WTC11 (cell line): ENCODE measurements around the gene RNF43. TPM values are rescaled to one million over a fixed set of nuclear protein-coding genes. Genes with fewer than 3 reads are reported as not detected.

Source experiments
- ATAC-seq: fragments of 200-7000 bp; cut with Tn5 transposase; 2 replicates; pipeline ENCODE4 v1.10.0; 2021; ENCODE audit warnings: mild to moderate bottlenecking, moderate library complexity
- CTCF ChIA-PET: fragments of 300-600 bp; sonication (Branson Sonifier 250); formaldehyde crosslinking; loops from one replicate; lab custom pipeline; 2021; ENCODE audit warnings: antibody characterized with exemption; lab: Charles Lee
- POLR2A ChIA-PET: fragments of 350-600 bp; sonication (Branson Sonifier 250); formaldehyde crosslinking; loops from one replicate; lab custom pipeline; 2021; ENCODE audit warnings: antibody characterized with exemption; lab: Charles Lee
- DNase-seq: peaks from one replicate; pipeline ENCODE4 v3.0.0; 2021; ENCODE audit warnings: low spot score
- H3K27ac Mint-ChIP-seq: 2 replicates; pipeline ENCODE4 v1.8.0; 2021; ENCODE audit warnings: mixed read lengths
- H3K27me3 Mint-ChIP-seq: 2 replicates; pipeline ENCODE4 v1.8.0; 2021; ENCODE audit warnings: low read depth, mild to moderate bottlenecking, moderate library complexity, mixed read lengths
- H3K36me3 Mint-ChIP-seq: 2 replicates; pipeline ENCODE4 v1.8.0; 2021; ENCODE audit warnings: mixed read lengths
- H3K4me1 Mint-ChIP-seq: 2 replicates; pipeline ENCODE4 v1.8.0; 2022; ENCODE audit warnings: mixed read lengths
- H3K4me3 Mint-ChIP-seq: 2 replicates; pipeline ENCODE4 v1.8.0; 2021; ENCODE audit warnings: mild to moderate bottlenecking, moderate library complexity, mixed read lengths
- H3K9me3 Mint-ChIP-seq: 2 replicates; pipeline ENCODE4 v1.8.0; 2021; ENCODE audit warnings: mixed read lengths
- CREM ChIP-seq: sonication (generic); formaldehyde crosslinking; IDR thresholded peaks from 2 replicates; pipeline ENCODE4 v1.8.1; 2022; ENCODE audit warnings: mild to moderate bottlenecking, missing genetic modification reagents, moderate library complexity
- ELF4 ChIP-seq: sonication (generic); formaldehyde crosslinking; IDR thresholded peaks from 2 replicates; pipeline ENCODE4 v1.8.1; 2022; ENCODE audit warnings: low read depth, mild to moderate bottlenecking, moderate library complexity, missing genetic modification reagents
- ESRRA ChIP-seq: sonication (generic); formaldehyde crosslinking; IDR thresholded peaks from 2 replicates; pipeline ENCODE4 v1.8.1; 2022; ENCODE audit warnings: mild to moderate bottlenecking, missing genetic modification reagents, borderline replicate concordance
- ETV6 ChIP-seq: sonication (generic); formaldehyde crosslinking; IDR thresholded peaks from 2 replicates; pipeline ENCODE4 v1.8.1; 2022; ENCODE audit warnings: mild to moderate bottlenecking, missing genetic modification reagents
- FOXJ3 ChIP-seq: sonication (generic); formaldehyde crosslinking; IDR thresholded peaks from 2 replicates; pipeline ENCODE4 v1.9.0; 2021; ENCODE audit warnings: missing genetic modification reagents, mild to moderate bottlenecking, borderline replicate concordance
- JAZF1 ChIP-seq: fragments of 250-450 bp; sonication (Bioruptor Pico); IDR thresholded peaks from 2 replicates; pipeline ENCODE4 v1.9.0; 2021; ENCODE audit warnings: moderate library complexity, mild to moderate bottlenecking, inconsistent platforms
- MYBL2 ChIP-seq: sonication (generic); formaldehyde crosslinking; IDR thresholded peaks from 2 replicates; pipeline ENCODE4 v1.8.1; 2023; ENCODE audit warnings: mild to moderate bottlenecking, moderate library complexity, missing genetic modification reagents
- TEAD1 ChIP-seq: sonication (generic); formaldehyde crosslinking; IDR thresholded peaks from 2 replicates; pipeline ENCODE4 v1.8.0; 2022; ENCODE audit warnings: mild to moderate bottlenecking, missing genetic modification reagents
- ZNF232 ChIP-seq: sonication (generic); formaldehyde crosslinking; IDR thresholded peaks from 2 replicates; pipeline ENCODE4 v1.8.0; 2022; ENCODE audit warnings: mild to moderate bottlenecking, missing genetic modification reagents
- ZNF416 ChIP-seq: fragments of 250-450 bp; sonication (Bioruptor Pico); IDR thresholded peaks from 2 replicates; pipeline ENCODE4 v1.9.0; 2021; ENCODE audit warnings: mild to moderate bottlenecking, inconsistent platforms
- ZNF671 ChIP-seq: fragments of 250-450 bp; sonication (Bioruptor Pico); IDR thresholded peaks from 2 replicates; pipeline ENCODE4 v1.8.0; 2021; ENCODE audit warnings: mild to moderate bottlenecking
- total RNA-seq: library from RNA; stranded (reverse); gene quantifications from 3 replicates; pipeline ENCODE4 v1.2.3, GENCODE V29; 2021
- TF ChIP-seq, protein P1 (sequence below): sonication (generic); formaldehyde crosslinking; IDR thresholded peaks from 2 replicates; pipeline ENCODE4 v1.8.1; 2023; ENCODE audit warnings: mild to moderate bottlenecking, moderate library complexity, missing genetic modification reagents
- TF ChIP-seq, protein P2 (sequence below): sonication (generic); formaldehyde crosslinking; IDR thresholded peaks from 2 replicates; pipeline ENCODE4 v1.8.1; 2022; ENCODE audit warnings: mild to moderate bottlenecking, missing genetic modification reagents, moderate library complexity, borderline replicate concordance
- TF ChIP-seq, protein P3 (sequence below): sonication (generic); formaldehyde crosslinking; IDR thresholded peaks from 2 replicates; pipeline ENCODE4 v1.8.0; 2023; ENCODE audit warnings: missing genetic modification reagents, mild to moderate bottlenecking, borderline replicate concordance
- TF ChIP-seq, protein P4 (sequence below): sonication (generic); formaldehyde crosslinking; IDR thresholded peaks from 2 replicates; pipeline ENCODE4 v1.8.0; 2022; ENCODE audit warnings: mild to moderate bottlenecking, missing genetic modification reagents

Gene RNF43
- total RNA-seq, 1 experiment from 2014 or later: 3.6 TPM

DNA sequence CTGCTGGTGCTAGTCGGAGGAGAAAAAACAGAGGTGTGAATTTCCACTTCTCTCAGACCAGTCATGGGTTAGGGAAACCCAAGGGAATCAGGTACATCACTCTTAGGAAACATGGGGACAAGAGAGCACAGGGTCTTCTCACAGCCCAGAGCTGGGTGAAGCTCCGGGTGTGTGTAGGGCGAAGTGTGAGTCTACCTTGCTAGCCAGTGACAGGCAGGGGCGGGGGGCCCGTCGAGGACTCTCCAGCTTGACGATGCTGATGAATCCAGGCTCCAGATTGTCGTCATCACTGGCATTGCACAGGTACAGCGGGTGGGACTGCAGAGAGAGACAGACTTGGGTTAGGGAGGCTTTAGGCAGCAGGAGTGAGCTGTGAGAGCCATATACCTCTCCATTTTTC, 46.6 kb downstream of the RNF43 start (continued):
- TF ChIP-seq ELF4 (no peak), TEAD1 (CRISPR knock-in tag) (no peak), ZNF416 (CRISPR knock-in tag) (no peak), FOXJ3 (CRISPR knock-in tag) (no peak), CREM (CRISPR knock-in tag) (no peak)
- TF ChIP-seq, protein P1, sequence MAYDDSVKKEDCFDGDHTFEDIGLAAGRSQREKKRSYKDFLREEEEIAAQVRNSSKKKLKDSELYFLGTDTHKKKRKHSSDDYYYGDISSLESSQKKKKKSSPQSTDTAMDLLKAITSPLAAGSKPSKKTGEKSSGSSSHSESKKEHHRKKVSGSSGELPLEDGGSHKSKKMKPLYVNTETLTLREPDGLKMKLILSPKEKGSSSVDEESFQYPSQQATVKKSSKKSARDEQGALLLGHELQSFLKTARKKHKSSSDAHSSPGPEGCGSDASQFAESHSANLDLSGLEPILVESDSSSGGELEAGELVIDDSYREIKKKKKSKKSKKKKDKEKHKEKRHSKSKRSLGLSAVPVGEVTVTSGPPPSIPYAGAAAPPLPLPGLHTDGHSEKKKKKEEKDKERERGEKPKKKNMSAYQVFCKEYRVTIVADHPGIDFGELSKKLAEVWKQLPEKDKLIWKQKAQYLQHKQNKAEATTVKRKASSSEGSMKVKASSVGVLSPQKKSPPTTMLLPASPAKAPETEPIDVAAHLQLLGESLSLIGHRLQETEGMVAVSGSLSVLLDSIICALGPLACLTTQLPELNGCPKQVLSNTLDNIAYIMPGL (CRISPR knock-in tag): no peak
- TF ChIP-seq, protein P2, sequence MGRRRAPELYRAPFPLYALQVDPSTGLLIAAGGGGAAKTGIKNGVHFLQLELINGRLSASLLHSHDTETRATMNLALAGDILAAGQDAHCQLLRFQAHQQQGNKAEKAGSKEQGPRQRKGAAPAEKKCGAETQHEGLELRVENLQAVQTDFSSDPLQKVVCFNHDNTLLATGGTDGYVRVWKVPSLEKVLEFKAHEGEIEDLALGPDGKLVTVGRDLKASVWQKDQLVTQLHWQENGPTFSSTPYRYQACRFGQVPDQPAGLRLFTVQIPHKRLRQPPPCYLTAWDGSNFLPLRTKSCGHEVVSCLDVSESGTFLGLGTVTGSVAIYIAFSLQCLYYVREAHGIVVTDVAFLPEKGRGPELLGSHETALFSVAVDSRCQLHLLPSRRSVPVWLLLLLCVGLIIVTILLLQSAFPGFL (CRISPR knock-in tag): no peak
- TF ChIP-seq, all 79 proteins: peak for 0

DNA sequence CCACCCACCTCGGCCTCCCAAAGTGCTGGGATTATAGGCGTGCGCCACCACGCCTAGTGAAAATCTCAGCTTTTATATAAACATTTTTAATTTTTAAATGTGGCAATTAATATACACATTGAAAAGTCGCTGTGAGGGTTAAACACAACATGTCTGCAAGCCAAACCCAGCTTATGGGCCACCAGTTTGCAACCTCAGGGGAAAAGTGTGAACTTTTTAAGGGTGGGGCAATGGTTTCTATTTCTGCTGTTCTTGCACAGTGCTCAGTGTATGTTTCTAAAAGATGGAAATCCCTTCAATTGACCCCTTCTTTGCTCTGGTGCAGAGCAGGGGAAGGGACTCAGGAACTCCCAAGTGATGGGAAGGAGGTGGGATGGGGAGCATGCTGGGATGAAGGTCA, 47.0 kb downstream of the RNF43 start:
- DNase-seq (no peak), ATAC-seq (no peak)
- Mint-ChIP-seq H3K4me1 (peaks cover 4% of the 10 kb centered on the region), H3K4me3 (no peak overlapping the region), H3K9me3 (no peaks in the 10 kb centered on the region), H3K36me3 (no peaks in the 10 kb centered on the region), H3K27me3 (no peaks in the 10 kb centered on the region), H3K27ac (no peak overlapping the region)
- CTCF ChIA-PET: interaction anchor here (1.0 to 1.1 kb wide), 2 partner anchors 47 to 53 kb away, joined by 3 to 4 read pairs; partner anchors contain the start of gene RNF43
- POLR2A ChIA-PET: interaction anchor here (1.1 kb wide), 1 partner anchor 10 kb away, joined by 3 read pairs; no protein-coding TSS in a partner anchor
- no peak for TF ChIP-seq ZNF232 (CRISPR knock-in tag)
- no peak for TF ChIP-seq ETV6 (CRISPR knock-in tag)
- TF ChIP-seq FOXJ3 (CRISPR knock-in tag): no peak
- TF ChIP-seq, protein P3, sequence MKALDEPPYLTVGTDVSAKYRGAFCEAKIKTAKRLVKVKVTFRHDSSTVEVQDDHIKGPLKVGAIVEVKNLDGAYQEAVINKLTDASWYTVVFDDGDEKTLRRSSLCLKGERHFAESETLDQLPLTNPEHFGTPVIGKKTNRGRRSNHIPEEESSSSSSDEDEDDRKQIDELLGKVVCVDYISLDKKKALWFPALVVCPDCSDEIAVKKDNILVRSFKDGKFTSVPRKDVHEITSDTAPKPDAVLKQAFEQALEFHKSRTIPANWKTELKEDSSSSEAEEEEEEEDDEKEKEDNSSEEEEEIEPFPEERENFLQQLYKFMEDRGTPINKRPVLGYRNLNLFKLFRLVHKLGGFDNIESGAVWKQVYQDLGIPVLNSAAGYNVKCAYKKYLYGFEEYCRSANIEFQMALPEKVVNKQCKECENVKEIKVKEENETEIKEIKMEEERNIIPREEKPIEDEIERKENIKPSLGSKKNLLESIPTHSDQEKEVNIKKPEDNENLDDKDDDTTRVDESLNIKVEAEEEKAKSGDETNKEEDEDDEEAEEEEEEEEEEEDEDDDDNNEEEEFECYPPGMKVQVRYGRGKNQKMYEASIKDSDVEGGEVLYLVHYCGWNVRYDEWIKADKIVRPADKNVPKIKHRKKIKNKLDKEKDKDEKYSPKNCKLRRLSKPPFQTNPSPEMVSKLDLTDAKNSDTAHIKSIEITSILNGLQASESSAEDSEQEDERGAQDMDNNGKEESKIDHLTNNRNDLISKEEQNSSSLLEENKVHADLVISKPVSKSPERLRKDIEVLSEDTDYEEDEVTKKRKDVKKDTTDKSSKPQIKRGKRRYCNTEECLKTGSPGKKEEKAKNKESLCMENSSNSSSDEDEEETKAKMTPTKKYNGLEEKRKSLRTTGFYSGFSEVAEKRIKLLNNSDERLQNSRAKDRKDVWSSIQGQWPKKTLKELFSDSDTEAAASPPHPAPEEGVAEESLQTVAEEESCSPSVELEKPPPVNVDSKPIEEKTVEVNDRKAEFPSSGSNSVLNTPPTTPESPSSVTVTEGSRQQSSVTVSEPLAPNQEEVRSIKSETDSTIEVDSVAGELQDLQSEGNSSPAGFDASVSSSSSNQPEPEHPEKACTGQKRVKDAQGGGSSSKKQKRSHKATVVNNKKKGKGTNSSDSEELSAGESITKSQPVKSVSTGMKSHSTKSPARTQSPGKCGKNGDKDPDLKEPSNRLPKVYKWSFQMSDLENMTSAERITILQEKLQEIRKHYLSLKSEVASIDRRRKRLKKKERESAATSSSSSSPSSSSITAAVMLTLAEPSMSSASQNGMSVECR (CRISPR knock-in tag): no peak
- TF ChIP-seq ZNF671 (CRISPR knock-in tag): no peak
- no peak for TF ChIP-seq MYBL2
- no peak for TF ChIP-seq ESRRA (CRISPR knock-in tag)
- no peak for TF ChIP-seq JAZF1 (CRISPR knock-in tag)
- TF ChIP-seq, protein P4, sequence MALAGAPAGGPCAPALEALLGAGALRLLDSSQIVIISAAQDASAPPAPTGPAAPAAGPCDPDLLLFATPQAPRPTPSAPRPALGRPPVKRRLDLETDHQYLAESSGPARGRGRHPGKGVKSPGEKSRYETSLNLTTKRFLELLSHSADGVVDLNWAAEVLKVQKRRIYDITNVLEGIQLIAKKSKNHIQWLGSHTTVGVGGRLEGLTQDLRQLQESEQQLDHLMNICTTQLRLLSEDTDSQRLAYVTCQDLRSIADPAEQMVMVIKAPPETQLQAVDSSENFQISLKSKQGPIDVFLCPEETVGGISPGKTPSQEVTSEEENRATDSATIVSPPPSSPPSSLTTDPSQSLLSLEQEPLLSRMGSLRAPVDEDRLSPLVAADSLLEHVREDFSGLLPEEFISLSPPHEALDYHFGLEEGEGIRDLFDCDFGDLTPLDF (CRISPR knock-in tag): no peak
